ENCODE data around the gene HAPLN3.

HAPLN3 gene

GRCh38 chr15:88894348-88894818 is 961 bp downstream of the HAPLN3 start:
- peak; percentile 86 for DNase-seq (ENCODE audit: low spot score)

DNA sequence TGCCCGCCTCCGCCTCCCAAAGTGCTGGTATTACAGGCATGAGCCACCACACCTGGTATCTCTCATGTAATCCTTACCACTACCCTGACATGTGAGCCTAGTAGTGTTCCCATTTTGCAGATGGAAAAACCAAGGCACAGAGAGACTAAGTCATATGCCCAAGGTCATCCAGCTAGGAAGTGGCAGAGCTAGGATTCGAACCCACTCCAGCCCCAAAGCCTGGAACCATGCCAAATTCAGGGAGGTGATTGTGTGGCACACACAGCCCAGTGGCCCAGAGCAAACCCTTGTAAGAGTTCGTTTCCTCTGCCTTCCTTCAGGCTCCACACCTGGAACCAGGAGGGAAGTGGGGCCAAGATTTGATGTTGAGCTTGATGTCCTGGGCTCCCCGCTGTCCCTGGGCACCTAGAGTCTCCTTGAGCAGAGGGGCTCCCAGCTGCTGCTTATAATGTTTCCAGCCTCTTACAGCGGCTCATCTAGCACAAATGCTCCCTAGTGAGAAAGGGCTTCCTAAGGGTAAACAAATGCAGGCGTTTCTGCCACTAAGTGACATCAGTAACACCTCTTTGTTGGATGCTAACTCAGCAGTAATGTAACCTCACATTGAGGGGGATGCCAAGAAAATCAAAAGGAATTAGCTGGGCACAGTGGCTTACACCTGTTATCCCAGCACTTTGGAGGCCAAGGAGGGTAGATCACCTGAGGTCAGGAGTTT is 3.6 kb downstream of the HAPLN3 start:
- DNase-seq (ENCODE audit: low spot score) = no peak

DNA sequence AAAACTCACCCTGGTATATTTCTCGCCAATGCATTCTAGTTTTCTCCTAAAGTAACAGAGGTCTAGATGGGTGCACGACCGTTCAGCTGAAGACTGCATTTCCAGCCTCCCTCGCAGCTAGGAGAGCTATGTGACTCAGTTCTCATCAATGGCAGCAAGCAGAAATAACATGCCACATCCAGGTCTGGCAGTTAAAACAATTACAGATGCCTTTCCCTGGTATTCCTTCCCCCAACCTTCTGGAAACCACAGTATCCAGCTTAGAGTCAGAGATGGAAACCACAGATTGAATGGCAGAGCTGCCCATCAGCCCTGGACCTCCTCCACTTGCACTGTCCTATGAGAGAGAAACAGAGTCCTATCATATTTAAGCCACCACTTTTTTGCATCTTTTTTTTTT is 4.8 kb downstream of the HAPLN3 start:
- DNase-seq (ENCODE audit: low spot score) = no peak

DNA sequence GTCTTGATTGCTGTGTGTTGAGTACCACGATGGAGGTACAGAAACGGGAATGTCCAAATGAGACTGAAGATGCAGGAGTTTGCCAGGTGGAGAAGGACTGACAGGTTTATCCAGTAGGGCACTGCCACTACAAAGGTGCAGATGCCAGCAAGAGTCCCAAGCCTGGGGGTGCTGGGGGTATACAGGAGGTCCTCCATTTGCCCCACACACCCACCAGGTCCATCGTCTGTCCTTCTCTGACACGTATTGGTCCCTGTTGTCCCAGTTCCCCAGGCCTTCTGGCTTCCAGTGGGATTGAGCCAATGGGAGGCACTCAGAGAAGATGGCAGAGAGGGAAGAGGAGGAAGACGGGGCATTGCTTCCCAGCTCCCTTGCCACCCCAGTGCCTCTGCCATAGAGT is 6.6 kb downstream of the HAPLN3 start:
- no peak for DNase-seq (ENCODE audit: low spot score)

- DNase-seq (ENCODE audit: low spot score) = no peak
These were observed 8.2 kb downstream of the HAPLN3 start for GRCh38 chr15:88887068-88887580.

DNA sequence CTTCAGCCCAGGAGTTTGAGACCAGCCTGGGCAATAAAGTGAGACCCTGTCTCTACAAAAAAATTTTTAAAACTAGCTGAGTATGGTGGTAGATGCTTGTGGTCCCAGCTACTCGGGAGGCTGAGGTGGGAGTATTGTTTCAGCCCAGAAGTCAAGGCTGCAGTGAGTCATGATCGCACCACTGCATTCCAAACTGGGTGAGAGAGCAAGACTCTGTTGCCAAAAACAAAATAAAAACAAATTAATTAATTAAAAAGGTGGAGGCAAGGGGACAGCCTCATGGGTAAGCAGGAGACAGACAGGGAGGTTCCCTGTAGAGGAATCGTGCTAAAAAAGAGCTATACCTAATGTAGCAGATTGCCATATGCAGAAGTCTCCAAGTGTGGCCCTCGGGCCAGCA is 12.6 kb downstream of the HAPLN3 start:
- no peak for DNase-seq (ENCODE audit: low spot score)

GRCh38 chr15:88881775-88882174 is 13.6 kb downstream of the HAPLN3 start:
- no peak for DNase-seq (ENCODE audit: low spot score)

DNA sequence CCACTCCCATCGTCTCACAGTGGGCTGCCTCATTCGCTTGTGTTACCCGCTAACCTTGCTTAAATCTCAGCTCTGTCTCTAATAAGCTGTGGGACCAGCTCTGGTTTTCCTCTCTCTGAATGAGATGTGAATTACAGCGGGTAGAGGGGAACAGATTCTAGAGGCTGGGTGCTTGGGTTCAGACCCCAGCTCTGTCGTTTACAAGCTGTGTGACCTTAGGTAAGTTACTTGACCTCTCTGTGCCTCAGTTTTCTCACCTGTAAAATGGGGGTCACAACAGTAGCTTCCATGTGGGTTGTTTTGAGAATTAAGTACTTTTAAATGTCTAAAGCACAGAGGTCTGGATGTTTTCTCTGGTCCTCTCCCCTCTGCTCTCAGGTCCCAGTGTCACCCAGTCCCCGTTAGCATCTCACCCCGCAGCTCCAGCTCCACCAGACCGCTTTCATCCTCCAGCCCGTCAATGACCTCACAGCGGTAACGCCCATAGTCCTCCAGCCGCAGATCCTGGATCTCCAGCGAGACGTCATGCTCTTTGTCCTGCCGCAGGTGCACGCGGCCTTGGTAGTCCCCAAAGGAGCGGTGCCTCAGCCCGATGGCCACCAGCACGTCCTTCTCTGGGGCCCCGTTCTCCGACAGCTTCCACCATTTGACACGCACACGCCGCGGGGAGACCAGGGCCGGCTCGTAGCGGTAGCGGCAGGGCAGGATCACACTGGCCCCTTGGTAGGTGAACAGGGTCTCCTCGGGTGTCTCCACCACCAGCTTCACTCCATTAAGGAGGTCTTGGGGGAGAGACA is 14.2 kb downstream of the HAPLN3 start:
- DNase-seq (ENCODE audit: low spot score) = no peak

DNA sequence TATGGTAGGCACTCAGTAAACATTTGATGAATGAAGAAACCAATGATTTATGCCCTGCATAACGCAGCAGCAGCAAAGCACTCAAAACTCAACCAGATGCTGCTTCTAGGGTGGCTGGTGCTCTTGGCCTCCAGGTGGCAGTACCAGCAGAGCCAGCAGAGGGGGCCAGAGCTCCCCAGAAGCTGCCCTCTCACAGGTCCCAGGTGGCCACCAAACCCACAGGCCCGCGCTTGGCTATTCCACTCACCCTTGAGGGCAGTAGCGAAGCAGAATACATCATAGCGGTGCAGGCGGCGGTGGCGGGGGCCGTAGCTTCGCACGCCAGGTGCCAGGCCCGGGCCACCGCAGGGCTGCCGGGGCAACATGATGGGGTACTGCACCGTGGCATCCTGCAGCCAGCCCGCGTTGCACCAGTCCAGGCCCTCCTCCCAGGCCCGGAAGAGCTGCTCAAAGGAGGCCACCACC is 16.6 kb downstream of the HAPLN3 start:
- DNase-seq (ENCODE audit: low spot score) = no peak

DNA sequence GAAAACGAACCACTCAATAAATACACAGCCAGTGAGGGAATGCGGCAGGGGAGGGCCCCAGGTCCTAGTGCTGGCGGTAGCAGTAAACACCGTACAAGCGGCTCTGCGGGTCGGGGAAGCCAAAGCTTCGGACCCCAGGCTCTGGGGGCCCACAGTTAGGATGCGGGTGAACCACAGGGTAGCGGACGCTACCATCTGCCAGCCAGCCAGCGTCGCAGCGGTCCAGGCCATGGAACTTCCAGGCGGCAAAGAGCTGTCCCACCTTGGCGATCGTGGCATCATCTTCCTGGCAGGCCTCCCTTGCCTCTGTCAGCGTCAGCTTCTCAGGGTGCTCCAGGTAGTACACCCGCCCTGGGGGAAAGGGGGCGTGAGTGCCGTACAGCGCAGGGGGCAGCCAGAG is 17.4 kb downstream of the HAPLN3 start:
- no peak for DNase-seq (ENCODE audit: low spot score)

- DNase-seq (ENCODE audit: low spot score) = no peak
These were observed 17.9 kb downstream of the HAPLN3 start for GRCh38 chr15:88877415-88877814.

- DNase-seq (ENCODE audit: low spot score) = no peak
These were observed 18.8 kb downstream of the HAPLN3 start for GRCh38 chr15:88876573-88876972.

DNA sequence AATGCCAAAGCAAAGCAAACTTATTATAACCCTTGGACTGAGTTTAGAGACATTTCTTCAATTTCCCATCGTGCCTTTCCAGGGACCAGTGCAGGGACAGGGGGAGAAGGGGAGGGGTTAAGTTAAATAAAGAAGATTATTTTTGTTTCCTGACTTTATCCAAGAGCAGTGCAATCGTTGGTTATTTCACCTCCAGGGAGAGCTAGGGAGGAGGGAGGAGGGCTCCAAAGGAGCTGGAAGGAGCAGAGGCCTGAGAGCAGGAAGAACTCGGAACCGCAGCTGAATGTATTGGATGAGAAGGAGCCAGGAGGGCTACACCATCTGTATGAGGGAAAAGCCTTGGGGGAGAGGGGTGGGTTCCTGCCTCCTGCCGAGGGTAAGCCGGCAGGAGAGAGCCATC is 20.7 kb downstream of the HAPLN3 start:
- no peak for DNase-seq (ENCODE audit: low spot score)

- DNase-seq (ENCODE audit: low spot score) = no peak
These were observed 21.1 kb downstream of the HAPLN3 start for GRCh38 chr15:88874275-88874674.

DNA sequence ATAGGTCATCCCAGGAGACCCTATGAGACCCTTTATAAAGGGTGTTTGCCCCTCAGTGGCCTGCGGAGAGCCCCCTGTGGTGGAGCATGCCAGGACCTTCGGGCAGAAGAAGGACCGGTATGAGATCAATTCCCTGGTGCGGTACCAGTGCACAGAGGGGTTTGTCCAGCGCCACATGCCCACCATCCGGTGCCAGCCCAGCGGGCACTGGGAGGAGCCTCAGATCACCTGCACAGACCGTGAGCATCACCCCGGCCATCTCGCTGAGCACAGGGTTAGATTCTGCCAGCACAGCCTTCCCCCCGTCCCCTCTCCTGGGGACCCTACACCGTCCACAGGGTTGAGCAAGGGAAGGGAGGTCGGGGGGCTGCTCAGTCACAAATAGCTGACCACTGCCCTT is 21.6 kb downstream of the HAPLN3 start:
- DNase-seq (ENCODE audit: low spot score) = no peak

DNA sequence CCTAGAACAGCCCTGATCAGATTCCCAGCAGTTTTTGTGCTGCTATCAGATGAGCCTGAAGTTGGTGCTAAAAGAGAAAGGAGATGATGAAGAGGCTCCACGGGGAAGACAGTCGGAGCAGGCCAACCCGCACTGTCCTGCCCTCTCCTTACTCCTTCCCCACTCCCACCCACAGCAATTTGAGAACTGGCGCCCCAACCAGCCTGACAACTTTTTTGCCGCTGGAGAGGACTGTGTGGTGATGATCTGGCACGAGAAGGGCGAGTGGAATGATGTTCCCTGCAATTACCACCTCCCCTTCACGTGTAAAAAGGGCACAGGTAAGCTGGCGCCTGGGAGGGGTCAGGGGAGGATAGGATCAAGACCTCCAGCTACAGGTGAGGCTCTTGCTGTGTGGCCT is 22.6 kb downstream of the HAPLN3 start:
- no peak for DNase-seq (ENCODE audit: low spot score)

DNA sequence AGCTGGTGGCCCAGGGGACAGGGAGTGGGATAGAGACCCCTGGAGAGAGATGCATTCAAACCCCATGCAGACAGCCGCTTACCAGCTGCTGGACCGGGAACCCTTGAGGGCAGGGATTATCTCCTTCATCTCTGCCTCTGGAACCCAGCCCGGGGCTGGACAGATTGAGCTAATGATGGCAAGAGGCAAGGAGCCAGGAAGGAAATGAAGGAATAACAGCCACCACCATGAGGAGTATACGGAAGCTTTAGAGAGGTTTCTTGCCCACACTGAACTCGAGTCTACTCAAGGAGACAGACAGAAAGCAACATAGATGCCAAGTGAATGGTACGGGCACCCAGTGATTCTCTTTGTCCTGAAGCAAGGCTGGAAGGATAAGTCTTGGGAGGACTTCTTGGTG is 23.2 kb downstream of the HAPLN3 start:
- DNase-seq (ENCODE audit: low spot score) = no peak

DNA sequence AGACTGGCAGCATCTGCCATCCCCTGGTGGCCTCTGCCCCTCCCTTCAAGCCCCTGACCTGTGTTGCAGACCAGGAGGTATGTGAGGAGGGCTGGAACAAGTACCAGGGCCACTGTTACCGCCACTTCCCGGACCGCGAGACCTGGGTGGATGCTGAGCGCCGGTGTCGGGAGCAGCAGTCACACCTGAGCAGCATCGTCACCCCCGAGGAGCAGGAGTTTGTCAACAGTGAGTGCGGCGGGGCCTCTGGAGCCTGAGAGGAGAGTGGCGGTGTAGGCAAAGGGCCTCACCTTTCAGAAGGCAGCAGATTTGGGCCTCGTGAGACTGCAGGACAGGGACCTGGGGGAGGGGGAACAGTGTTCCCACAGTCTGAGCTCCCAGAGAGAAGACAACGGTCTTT is 24.0 kb downstream of the HAPLN3 start:
- no peak for DNase-seq (ENCODE audit: low spot score)

DNA sequence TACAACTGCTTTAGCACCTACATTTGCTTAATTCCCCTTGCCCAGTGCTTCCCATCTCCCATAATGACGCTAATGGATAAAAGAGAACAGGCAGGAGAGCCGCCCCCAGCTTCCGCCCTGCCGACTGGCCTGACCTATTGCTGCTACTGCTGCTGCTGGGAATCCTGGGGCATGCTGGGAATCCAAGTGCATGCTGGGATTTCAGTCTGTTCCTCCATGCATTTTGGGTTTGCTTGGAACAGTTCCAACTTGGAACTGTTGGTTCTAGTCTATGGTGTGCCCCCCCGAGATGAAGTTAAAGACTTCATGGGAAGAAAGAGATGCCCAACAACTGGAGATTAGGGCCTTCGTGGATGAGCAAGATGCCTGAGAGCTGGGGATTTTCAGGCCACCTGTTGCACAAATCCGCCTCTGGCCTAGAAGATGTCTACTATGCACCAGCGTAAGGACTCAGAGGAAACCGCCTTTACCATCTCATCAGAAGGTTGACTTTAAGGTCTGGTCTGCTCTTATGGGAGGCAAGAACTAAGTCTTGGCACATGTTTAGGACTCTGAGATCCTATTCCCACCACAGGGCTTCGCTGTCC is 29.0 kb downstream of the HAPLN3 start:
- DNase-seq (ENCODE audit: low spot score) = no peak

GRCh38 chr15:88865498-88866099 is 29.7 kb downstream of the HAPLN3 start:
- DNase-seq (ENCODE audit: low spot score) = no peak

GRCh38 chr15:88864861-88865497 is 30.4 kb downstream of the HAPLN3 start:
- DNase-seq (ENCODE audit: low spot score) = no peak

DNA sequence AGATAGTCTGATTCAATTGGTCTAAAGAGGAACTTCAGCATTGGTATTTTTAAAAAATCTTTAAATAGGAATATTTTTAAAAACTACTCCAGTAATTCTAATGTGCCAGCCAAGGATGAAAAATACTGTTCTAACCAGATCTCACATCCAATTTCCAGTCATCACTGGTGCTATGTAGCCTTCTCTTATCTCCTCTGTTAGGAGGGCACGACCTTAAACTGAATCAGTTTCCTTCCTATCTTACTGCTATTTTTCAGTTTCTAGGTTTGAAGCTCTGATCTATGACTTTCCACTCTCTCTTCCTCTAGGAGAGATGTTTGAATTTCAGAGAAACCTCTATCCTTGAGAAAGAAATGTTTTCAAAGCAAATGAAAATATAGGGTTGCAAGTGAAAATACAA is 31.9 kb downstream of the HAPLN3 start:
- DNase-seq (ENCODE audit: low spot score) = no peak
